Ishikawa (cell line): Measurements from ENCODE around the gene TSC22D1.
A peak's percentile ranks its signal among the peaks of the same experiment; 100 is the strongest.

Experiments
- CEBPB ChIP-seq: IDR thresholded peaks from 2 replicates; pipeline ENCODE4 v1.6.1; 2012
- CREB1 ChIP-seq: IDR thresholded peaks from 2 replicates; pipeline ENCODE4 v1.6.1; 2012; ENCODE audit warnings: low read depth
- EGR1 ChIP-seq: IDR thresholded peaks from 2 replicates; pipeline ENCODE4 v1.6.1; 2012
- EP300 ChIP-seq: IDR thresholded peaks from 2 replicates; pipeline ENCODE4 v1.6.1; 2012; ENCODE audit warnings: borderline replicate concordance
- FOXM1 ChIP-seq: IDR thresholded peaks from 2 replicates; pipeline ENCODE4 v1.6.1; 2012; ENCODE audit warnings: low read depth, borderline replicate concordance
- NFIC ChIP-seq: IDR thresholded peaks from 2 replicates; pipeline ENCODE4 v1.6.1; 2012
- RAD21 ChIP-seq: IDR thresholded peaks from 2 replicates; pipeline ENCODE4 v1.6.1; 2012; ENCODE audit warnings: low read depth
- TAF1 ChIP-seq: IDR thresholded peaks from 2 replicates; pipeline ENCODE4 v1.6.1; 2012; ENCODE audit warnings: low read depth, mild to moderate bottlenecking
- TCF12 ChIP-seq: IDR thresholded peaks from 2 replicates; pipeline ENCODE4 v1.6.1; 2012; ENCODE audit warnings: low read depth
- TEAD4 ChIP-seq: IDR thresholded peaks from 2 replicates; pipeline ENCODE4 v1.6.1; 2012
- YY1 ChIP-seq: IDR thresholded peaks from 2 replicates; pipeline ENCODE4 v1.6.1; 2012; ENCODE audit warnings: low read depth
- ZBTB7A ChIP-seq: IDR thresholded peaks from 2 replicates; pipeline ENCODE4 v1.6.1; 2012; ENCODE audit warnings: low read depth
- TF ChIP-seq, protein P1 (sequence below): IDR thresholded peaks from 2 replicates; pipeline ENCODE4 v1.6.1; 2012
- TF ChIP-seq, protein P2 (sequence below): IDR thresholded peaks from 2 replicates; pipeline ENCODE4 v1.6.1; 2012; ENCODE audit warnings: low read depth, mild to moderate bottlenecking
- TF ChIP-seq, protein P3 (sequence below): IDR thresholded peaks from 2 replicates; pipeline ENCODE4 v1.6.1; 2012

The TSC22D1 gene

DNA sequence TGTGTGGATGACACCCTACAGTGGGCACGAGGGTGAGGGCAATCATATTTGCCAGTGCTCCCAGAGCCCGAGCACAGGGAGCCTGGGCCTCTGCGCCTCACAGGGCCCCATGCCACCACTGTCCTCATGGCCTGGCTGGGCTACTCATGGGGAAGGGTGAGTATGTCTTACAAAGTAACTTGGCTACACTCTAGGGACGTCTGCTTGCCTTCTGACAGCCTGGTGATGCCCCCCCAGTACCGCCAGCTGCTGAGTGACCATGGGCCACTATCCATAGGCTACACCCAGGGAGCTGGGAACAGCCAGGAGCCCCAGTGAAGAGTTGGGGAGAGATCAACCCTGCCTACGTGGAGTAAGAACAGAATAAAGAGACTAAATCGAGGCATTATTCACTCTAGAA, 123.7 kb downstream of the TSC22D1 start:
- no peak for TF ChIP-seq CEBPB
- no peak for TF ChIP-seq EGR1

DNA sequence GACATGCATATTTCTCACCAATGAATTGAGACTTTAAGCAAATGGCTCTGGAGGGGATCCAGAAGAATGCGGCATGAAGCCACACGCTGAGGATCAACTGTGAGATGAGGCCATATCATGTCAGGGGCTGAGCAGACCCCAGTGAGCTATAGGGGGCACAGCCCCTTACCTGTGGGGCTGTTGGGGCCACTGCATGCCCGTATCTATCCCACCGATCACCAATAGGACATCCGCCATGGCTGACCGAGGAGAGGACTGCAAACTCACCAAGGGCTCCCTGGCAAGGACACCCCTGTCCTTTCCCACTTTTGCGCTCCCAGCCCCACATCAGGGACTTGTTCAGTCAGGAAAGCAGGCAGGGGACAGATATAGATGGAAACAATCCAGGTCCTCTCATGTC, 124.5 kb downstream of the TSC22D1 start:
- TF ChIP-seq ZBTB7A: no peak
- TF ChIP-seq, protein P1, sequence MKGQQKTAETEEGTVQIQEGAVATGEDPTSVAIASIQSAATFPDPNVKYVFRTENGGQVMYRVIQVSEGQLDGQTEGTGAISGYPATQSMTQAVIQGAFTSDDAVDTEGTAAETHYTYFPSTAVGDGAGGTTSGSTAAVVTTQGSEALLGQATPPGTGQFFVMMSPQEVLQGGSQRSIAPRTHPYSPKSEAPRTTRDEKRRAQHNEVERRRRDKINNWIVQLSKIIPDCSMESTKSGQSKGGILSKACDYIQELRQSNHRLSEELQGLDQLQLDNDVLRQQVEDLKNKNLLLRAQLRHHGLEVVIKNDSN: no peak
- TF ChIP-seq, protein P2, sequence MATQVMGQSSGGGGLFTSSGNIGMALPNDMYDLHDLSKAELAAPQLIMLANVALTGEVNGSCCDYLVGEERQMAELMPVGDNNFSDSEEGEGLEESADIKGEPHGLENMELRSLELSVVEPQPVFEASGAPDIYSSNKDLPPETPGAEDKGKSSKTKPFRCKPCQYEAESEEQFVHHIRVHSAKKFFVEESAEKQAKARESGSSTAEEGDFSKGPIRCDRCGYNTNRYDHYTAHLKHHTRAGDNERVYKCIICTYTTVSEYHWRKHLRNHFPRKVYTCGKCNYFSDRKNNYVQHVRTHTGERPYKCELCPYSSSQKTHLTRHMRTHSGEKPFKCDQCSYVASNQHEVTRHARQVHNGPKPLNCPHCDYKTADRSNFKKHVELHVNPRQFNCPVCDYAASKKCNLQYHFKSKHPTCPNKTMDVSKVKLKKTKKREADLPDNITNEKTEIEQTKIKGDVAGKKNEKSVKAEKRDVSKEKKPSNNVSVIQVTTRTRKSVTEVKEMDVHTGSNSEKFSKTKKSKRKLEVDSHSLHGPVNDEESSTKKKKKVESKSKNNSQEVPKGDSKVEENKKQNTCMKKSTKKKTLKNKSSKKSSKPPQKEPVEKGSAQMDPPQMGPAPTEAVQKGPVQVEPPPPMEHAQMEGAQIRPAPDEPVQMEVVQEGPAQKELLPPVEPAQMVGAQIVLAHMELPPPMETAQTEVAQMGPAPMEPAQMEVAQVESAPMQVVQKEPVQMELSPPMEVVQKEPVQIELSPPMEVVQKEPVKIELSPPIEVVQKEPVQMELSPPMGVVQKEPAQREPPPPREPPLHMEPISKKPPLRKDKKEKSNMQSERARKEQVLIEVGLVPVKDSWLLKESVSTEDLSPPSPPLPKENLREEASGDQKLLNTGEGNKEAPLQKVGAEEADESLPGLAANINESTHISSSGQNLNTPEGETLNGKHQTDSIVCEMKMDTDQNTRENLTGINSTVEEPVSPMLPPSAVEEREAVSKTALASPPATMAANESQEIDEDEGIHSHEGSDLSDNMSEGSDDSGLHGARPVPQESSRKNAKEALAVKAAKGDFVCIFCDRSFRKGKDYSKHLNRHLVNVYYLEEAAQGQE: no peak
- no peak for TF ChIP-seq NFIC
- no peak for TF ChIP-seq RAD21
- TF ChIP-seq, protein P3, sequence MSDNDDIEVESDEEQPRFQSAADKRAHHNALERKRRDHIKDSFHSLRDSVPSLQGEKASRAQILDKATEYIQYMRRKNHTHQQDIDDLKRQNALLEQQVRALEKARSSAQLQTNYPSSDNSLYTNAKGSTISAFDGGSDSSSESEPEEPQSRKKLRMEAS: no peak
- TF ChIP-seq FOXM1: no peak
- no peak for TF ChIP-seq EGR1
- TF ChIP-seq CEBPB: no peak

DNA sequence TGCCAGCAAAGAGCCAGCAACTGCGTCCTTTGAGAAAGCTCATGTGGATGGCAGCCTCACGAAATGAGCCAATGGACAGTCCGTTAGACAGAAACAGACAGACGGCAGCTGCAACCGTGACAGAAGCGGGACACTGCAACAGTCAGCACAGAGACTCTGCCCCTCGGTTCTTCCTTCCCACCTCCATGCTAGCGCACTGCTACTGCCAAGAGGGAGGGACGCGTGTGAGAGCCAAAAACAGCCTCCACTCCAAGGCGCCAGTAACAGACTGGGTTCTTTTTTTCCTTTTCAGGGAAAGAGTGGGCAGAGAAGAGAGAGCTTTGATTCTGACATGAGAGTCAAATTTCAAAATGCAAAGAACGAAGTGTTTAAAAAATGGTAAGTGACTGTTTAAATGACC, 125.0 kb downstream of the TSC22D1 start:
- no peak for TF ChIP-seq TAF1

DNA sequence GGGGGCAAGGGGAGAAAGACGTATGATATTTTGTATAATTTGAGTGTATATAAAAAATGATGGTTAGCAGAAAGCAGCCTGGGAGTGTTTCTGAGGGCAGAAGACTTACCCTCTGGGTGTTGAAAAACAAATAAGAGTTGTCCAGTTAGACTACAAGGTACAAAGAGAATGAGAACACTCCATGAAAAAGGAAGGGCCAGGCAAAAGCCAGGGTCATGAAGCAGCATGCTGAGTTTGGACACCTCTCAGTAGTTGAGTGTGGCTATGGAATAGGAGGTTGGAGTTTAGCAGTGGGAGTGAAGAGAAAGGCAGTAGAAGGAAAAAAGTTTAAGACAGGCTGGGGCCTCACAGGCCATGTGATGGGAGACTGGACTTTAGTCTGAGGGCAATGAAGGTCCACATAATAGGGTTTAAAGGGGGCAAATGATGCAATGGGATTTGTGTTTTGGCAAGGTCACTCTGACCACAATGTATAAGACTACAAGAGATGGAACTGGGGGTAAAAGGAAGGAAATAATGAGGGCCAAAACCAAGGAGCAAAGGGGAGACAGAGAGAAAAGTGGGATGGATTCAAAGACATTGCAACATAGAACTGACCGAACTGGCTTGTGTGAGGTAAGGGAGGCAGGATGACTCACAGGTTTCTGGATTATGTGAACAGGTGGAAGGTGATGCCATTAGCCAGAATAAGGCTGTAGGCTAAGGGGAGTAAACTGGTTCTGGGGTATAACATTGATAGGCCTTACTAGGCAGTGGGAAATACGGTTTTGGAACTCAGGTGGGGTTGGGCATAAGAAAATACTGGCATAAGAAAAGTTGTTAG, 125.9 kb downstream of the TSC22D1 start:
- TF ChIP-seq CEBPB: peak; percentile 62
- TF ChIP-seq, protein P1: no peak

DNA sequence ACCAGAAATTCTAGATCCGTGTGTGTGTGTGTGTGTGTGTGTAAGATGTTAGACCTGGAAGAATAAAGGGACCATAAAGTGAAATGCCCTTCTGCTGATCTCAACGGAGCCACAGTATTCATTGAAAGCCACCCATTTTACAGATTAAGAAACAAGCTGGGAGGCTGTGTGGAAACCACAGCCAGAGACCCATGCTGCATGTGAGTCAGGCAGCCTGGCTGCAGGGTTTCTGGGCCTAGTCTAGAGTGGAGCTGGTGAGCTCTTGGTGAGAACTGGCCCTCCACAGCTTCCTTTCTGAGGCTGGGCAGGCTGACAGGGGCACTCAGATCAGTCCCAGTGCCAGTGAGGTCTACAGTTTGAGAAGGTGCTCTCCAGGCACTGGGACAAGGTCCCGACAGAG, 127.3 kb downstream of the TSC22D1 start:
- TF ChIP-seq EGR1 (no peak), CEBPB (no peak), NFIC (no peak), YY1 (no peak), CREB1 (no peak), TEAD4 (no peak), EP300 (no peak)
- TF ChIP-seq, protein P3: no peak

DNA sequence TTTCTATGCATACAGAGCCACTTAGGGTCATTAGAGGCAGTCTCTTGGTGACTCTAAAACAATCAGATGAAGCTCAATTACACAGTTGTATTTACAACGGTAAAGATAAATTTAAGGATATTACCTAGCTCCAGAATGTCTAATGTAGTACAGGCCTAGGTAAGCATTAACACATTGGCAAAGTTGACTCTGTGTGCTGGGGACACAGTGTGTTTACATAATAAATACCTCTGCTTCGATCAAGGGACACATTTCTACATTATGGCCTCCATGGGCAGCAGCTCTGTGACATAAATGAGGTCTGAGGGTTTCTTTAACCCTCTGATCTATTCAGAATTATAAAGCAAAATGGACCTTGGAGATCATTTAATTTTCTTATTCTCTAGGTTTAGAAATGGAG, 127.8 kb downstream of the TSC22D1 start:
- TF ChIP-seq CREB1 (no peak), RAD21 (no peak), CEBPB (no peak), TAF1 (no peak), FOXM1 (no peak), TEAD4 (no peak), EP300 (no peak), NFIC (no peak), YY1 (no peak), EGR1 (no peak), ZBTB7A (no peak), TCF12 (no peak)
- TF ChIP-seq, protein P3: no peak
- TF ChIP-seq, protein P1: no peak
- TF ChIP-seq, protein P2: no peak
